Bone marrow (tissue), 2 donors: Measurements from ENCODE around the gene WDR47.

Experiments
- DNase-seq, 2 donors: peaks; one replicate each; lab custom pipeline; 2025; lab: John Stamatoyannopoulos, UW

The WDR47 gene

GRCh38 chr1:109041621-109042468, at the start of gene WDR47:
WDR47 (minus strand) TSS chr1:109042102; CDS start chr1:109023512, 18,590 bp downstream.
- peak; percentile 68 to 90 for DNase-seq

GRCh38 chr1:109091078-109091838, 49.4 kb upstream of the WDR47 start:
- no peak for DNase-seq

- DNase-seq = peak; percentile 81 to 96
Observed at GRCh38 chr1:109090196-109091077, 48.5 kb upstream of the WDR47 start, which contains the start of gene TMEM167B. TMEM167B (plus strand) TSS chr1:109090764; CDS start chr1:109090873, 109 bp downstream.

GRCh38 chr1:109089242-109090015, 47.5 kb upstream of the WDR47 start:
- no peak for DNase-seq

- DNase-seq = peak in 1 of 2 donors; percentile 6
Observed at GRCh38 chr1:109084563-109085517, 42.9 kb upstream of the WDR47 start.

- no peak for DNase-seq
Observed at GRCh38 chr1:109083923-109084322, 42.0 kb upstream of the WDR47 start.

GRCh38 chr1:109083501-109083900, 41.6 kb upstream of the WDR47 start:
- DNase-seq = no peak

GRCh38 chr1:109080441-109081082, 38.7 kb upstream of the WDR47 start:
- DNase-seq = no peak

GRCh38 chr1:109079240-109079622, 37.3 kb upstream of the WDR47 start:
- DNase-seq = no peak

GRCh38 chr1:109078317-109078716, 36.4 kb upstream of the WDR47 start:
- DNase-seq = no peak

GRCh38 chr1:109075531-109076490, 33.9 kb upstream of the WDR47 start, which contains the start of gene TAF13:
TAF13 (minus strand) TSS chr1:109076003; CDS start chr1:109075947, 56 bp downstream.
- peak; percentile 80 to 82 for DNase-seq

- no peak for DNase-seq
Observed at GRCh38 chr1:109069294-109069693, 27.4 kb upstream of the WDR47 start.

GRCh38 chr1:109067883-109068282, 26.0 kb upstream of the WDR47 start:
- no peak for DNase-seq

GRCh38 chr1:109065137-109065536, 23.2 kb upstream of the WDR47 start:
- no peak for DNase-seq

GRCh38 chr1:109061183-109061582, 19.3 kb upstream of the WDR47 start:
- no peak for DNase-seq

GRCh38 chr1:109060707-109061106, 18.8 kb upstream of the WDR47 start:
- DNase-seq = no peak

GRCh38 chr1:109059026-109059425, 17.1 kb upstream of the WDR47 start:
- no peak for DNase-seq

- DNase-seq = no peak
Observed at GRCh38 chr1:109056064-109056463, 14.2 kb upstream of the WDR47 start.
